HG03354 (cell line): Measurements from ENCODE around the gene KRTAP10-10.
"Not testable (repeated sequence)": the region's sequence is repeated elsewhere in the genome, so short reads cannot be mapped to it uniquely, and the experiment has no call there.

Source experiments
- ATAC-seq: cut with Tn5 transposase; IDR thresholded peaks from one replicate; pipeline ENCODE4 v1.9.1; 2021; ENCODE audit warnings: mild to moderate bottlenecking; ENCODE audit not compliant: unreplicated experiment, poor library complexity, severe bottlenecking

KRTAP10-10 gene

GRCh38 chr21:44647222-44647552 is 10.0 kb downstream of the KRTAP10-10 start:
- no peak for ATAC-seq

GRCh38 chr21:44648557-44649311 is 11.6 kb downstream of the KRTAP10-10 start:
- ATAC-seq, result no peak

- no peak for ATAC-seq
These were observed 12.5 kb downstream of the KRTAP10-10 start for GRCh38 chr21:44649521-44650100.

GRCh38 chr21:44650265-44650972 is 13.3 kb downstream of the KRTAP10-10 start:
- ATAC-seq, result no peak

GRCh38 chr21:44650973-44651675 is 14.0 kb downstream of the KRTAP10-10 start:
- no peak for ATAC-seq

- ATAC-seq, result no peak
These were observed 16.0 kb downstream of the KRTAP10-10 start for GRCh38 chr21:44653123-44653522.

- ATAC-seq, result no peak
These were observed 16.8 kb downstream of the KRTAP10-10 start for GRCh38 chr21:44653656-44654575.

GRCh38 chr21:44654576-44655175 is 17.5 kb downstream of the KRTAP10-10 start, which contains the start of gene KRTAP12-4:
Gene KRTAP12-4 (minus strand): TSS chr21:44654659. CDS start chr21:44654614, 45 bp downstream.
- no peak for ATAC-seq

- ATAC-seq, result no peak
These were observed 19.7 kb downstream of the KRTAP10-10 start for GRCh38 chr21:44656868-44657267.

- no peak for ATAC-seq
These were observed 20.7 kb downstream of the KRTAP10-10 start, which contains the start of gene KRTAP12-3 for GRCh38 chr21:44657635-44658540. Gene KRTAP12-3 (plus strand): TSS chr21:44657932. CDS start chr21:44657980, 48 bp downstream.

- no peak for ATAC-seq
These were observed 21.4 kb downstream of the KRTAP10-10 start for GRCh38 chr21:44658541-44658910.

- ATAC-seq, result no peak
These were observed 21.9 kb downstream of the KRTAP10-10 start for GRCh38 chr21:44658913-44659595.

GRCh38 chr21:44661567-44661966 is 24.4 kb downstream of the KRTAP10-10 start:
- not testable (repeated sequence) for ATAC-seq

GRCh38 chr21:44664691-44665090 is 27.5 kb downstream of the KRTAP10-10 start:
- ATAC-seq, result no peak

- ATAC-seq, result no peak
These were observed 29.5 kb downstream of the KRTAP10-10 start, which contains the start of gene KRTAP12-2 for GRCh38 chr21:44666401-44667320. Gene KRTAP12-2 (minus strand): TSS chr21:44666927. CDS start chr21:44666886, 41 bp downstream.

- ATAC-seq, result no peak
These were observed 30.5 kb downstream of the KRTAP10-10 start for GRCh38 chr21:44667612-44668011.
